ENCODE measurements around the gene IRGC.

IRGC gene

GRCh38 chr19:43723588-43723987 is 7.7 kb downstream of the IRGC start:
- DNase-seq (ENCODE audit: low read depth in 1 of 2, low spot score in 1 of 2), result no peak

GRCh38 chr19:43724896-43725295 is 9.0 kb downstream of the IRGC start:
- DNase-seq (ENCODE audit: low read depth in 1 of 2, low spot score in 1 of 2), result no peak

GRCh38 chr19:43725468-43725867 is 9.6 kb downstream of the IRGC start:
- DNase-seq (ENCODE audit: low read depth in 1 of 2, low spot score in 1 of 2), result no peak

- no peak for DNase-seq (ENCODE audit: low read depth in 1 of 2, low spot score in 1 of 2)
These were observed 11.1 kb downstream of the IRGC start for GRCh38 chr19:43726736-43727592.

GRCh38 chr19:43727593-43727853 is 11.6 kb downstream of the IRGC start:
- no peak for DNase-seq (ENCODE audit: low read depth in 1 of 2, low spot score in 1 of 2)

GRCh38 chr19:43729919-43730318 is 14.0 kb downstream of the IRGC start:
- no peak for DNase-seq (ENCODE audit: low read depth in 1 of 2, low spot score in 1 of 2)

- DNase-seq (ENCODE audit: low read depth in 1 of 2, low spot score in 1 of 2), result no peak
These were observed 15.5 kb downstream of the IRGC start for GRCh38 chr19:43731346-43731745.

GRCh38 chr19:43731846-43732245 is 16.0 kb downstream of the IRGC start:
- DNase-seq (ENCODE audit: low read depth in 1 of 2, low spot score in 1 of 2), result no peak

GRCh38 chr19:43735013-43735412 is 19.1 kb downstream of the IRGC start:
- DNase-seq (ENCODE audit: low read depth in 1 of 2, low spot score in 1 of 2), result no peak

GRCh38 chr19:43735957-43736356 is 20.1 kb downstream of the IRGC start:
- DNase-seq (ENCODE audit: low read depth in 1 of 2, low spot score in 1 of 2), result no peak

- DNase-seq (ENCODE audit: low read depth in 1 of 2, low spot score in 1 of 2), result no peak
These were observed 22.9 kb downstream of the IRGC start for GRCh38 chr19:43738780-43739211.

GRCh38 chr19:43739439-43740235 is 23.8 kb downstream of the IRGC start:
- DNase-seq (ENCODE audit: low read depth in 1 of 2, low spot score in 1 of 2), result no peak

GRCh38 chr19:43741075-43741825 is 25.4 kb downstream of the IRGC start:
- DNase-seq (ENCODE audit: low read depth in 1 of 2, low spot score in 1 of 2), result no peak

- no peak for DNase-seq (ENCODE audit: low read depth in 1 of 2, low spot score in 1 of 2)
These were observed 27.2 kb downstream of the IRGC start for GRCh38 chr19:43743059-43743458.

- DNase-seq (ENCODE audit: low read depth in 1 of 2, low spot score in 1 of 2), result no peak
These were observed 31.8 kb downstream of the IRGC start for GRCh38 chr19:43747557-43748204.

- no peak for DNase-seq (ENCODE audit: low read depth in 1 of 2, low spot score in 1 of 2)
These were observed 32.3 kb downstream of the IRGC start for GRCh38 chr19:43748205-43748594.

GRCh38 chr19:43748685-43749084 is 32.8 kb downstream of the IRGC start:
- no peak for DNase-seq (ENCODE audit: low read depth in 1 of 2, low spot score in 1 of 2)

GRCh38 chr19:43749152-43749551 is 33.3 kb downstream of the IRGC start:
- DNase-seq (ENCODE audit: low read depth in 1 of 2, low spot score in 1 of 2), result no peak

- DNase-seq (ENCODE audit: low read depth in 1 of 2, low spot score in 1 of 2), result no peak
These were observed 34.0 kb downstream of the IRGC start for GRCh38 chr19:43749898-43750297.

- no peak for DNase-seq (ENCODE audit: low read depth in 1 of 2, low spot score in 1 of 2)
These were observed 35.8 kb downstream of the IRGC start for GRCh38 chr19:43751466-43752220.

Data from activated CD4-positive, alpha-beta T cell treated with anti-CD3 and anti-CD28 coated beads, Interleukin-2, amount 50 U/mL, for 24 hours (primary cell).